ENCODE results near the gene COL4A5.
"Not testable (repeated sequence)": the region's sequence is repeated elsewhere in the genome, so short reads cannot be mapped to it uniquely, and the experiment has no call there.

COL4A5 gene

GRCh38 chrX:108456971-108457477, 17.4 kb downstream of the COL4A5 start:
- no peak for DNase-seq (ENCODE audit: low spot score)

DNA sequence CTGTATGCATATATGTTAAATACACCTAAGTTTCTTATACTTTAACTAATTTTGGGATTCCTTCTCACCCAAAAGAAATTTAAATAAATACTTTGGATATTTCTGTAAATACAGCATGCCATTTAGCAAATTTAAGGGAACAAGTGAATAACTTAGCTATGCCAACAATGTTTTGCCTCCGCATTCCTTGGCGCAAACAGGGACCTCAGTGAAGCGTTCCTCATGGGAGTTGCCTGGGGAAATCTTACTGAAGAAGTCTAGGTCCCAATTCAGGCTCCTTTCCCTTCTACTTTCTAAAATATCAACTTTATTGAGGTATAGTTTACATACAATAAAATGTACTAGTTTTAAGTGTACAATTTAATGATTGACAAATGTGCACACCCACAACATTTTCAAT, 25.0 kb downstream of the COL4A5 start:
- DNase-seq (ENCODE audit: low spot score), result no peak

GRCh38 chrX:108468486-108468885, 28.8 kb downstream of the COL4A5 start:
- peak; percentile 8 for DNase-seq (ENCODE audit: low spot score)

DNA sequence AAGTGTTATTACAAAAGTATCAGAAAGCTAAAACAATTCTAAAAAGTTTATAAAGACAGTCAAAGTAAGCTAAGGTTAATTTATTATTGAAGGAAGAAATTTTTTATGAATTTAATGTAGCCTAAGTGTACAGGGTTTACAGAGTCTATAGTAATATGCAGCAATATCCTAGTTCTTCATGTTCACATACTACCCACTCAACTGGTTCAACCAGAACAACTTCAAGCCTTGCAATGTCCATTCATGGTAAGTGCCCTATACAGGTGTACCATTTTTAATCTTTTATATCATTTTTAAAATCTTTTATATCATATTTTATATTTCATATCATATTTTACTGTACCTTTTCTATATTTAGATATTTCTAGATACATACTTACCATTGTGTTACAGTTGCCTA, 34.3 kb downstream of the COL4A5 start:
- DNase-seq (ENCODE audit: low spot score), result no peak

- not testable (repeated sequence) for DNase-seq (ENCODE audit: low spot score)
Measured at GRCh38 chrX:108481528-108481927, 41.9 kb downstream of the COL4A5 start.

DNA sequence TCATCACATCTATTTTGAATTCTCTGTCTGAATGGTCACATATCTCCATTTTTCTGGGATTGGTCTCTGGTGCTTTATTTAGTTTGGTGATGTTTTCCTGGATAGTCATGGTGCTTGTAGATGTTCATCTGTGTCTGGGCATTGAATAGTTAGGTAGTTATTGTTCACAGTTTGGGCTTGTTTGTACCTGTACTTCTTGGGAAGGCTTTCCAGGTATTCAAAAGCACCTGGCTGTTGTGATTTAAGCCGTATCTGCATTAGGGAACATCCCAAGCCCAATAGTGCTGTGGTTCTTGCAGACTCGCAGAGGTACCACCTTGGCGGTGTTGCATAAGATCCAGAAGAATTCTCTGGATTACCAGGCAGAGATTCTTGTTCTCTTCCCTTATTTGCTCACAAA, 44.6 kb downstream of the COL4A5 start:
- DNase-seq (ENCODE audit: low spot score), result no peak

DNA sequence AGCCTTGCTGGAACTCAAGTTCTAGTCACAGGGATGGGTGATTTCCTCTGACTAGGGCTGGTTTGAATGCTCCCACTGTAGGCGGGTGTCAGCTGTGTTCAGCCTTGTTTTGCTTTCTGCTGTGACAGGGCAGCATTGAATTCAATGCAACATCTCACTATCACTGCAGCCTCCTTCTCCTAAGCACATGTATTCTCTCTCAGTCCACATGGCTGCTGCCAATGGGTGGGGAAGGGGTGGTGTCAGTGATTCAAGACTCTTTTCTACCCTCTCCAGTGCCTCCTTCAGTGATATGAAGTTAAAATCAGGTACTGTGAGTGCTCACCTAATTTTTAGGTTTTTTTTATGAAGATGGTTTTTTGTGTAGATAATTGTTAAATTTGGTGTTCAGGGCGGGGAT, 46.3 kb downstream of the COL4A5 start:
- DNase-seq (ENCODE audit: low spot score), result no peak

GRCh38 chrX:108494406-108495090, 54.9 kb downstream of the COL4A5 start:
- DNase-seq (ENCODE audit: low spot score), result no peak

DNA sequence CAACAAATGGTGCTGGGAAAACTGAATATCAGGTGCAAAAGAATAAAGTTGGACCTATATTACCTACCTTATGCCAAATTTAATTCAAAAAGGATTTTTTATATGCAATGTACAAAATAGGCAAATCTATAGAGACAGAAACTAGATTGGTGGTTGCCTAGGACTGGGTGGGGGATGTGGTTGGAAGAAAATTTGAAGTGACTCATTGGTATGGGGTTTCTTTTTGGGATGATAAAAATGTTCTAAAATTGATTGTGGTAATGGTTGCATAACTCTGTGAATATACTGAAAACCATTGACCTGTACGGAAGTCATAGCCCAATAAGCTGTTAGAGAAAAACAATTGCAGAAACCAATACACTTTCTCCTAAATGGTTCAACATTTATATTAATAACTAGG, 72.1 kb downstream of the COL4A5 start:
- no peak for DNase-seq (ENCODE audit: low spot score)

GRCh38 chrX:108516184-108516583, 76.5 kb downstream of the COL4A5 start:
- no peak for DNase-seq (ENCODE audit: low spot score)

GRCh38 chrX:108527724-108528123, 88.1 kb downstream of the COL4A5 start:
- no peak for DNase-seq (ENCODE audit: low spot score)

- peak; percentile 9 for DNase-seq (ENCODE audit: low spot score)
Measured at GRCh38 chrX:108537005-108537404, 97.4 kb downstream of the COL4A5 start.

- no peak for DNase-seq (ENCODE audit: low spot score)
Measured at GRCh38 chrX:108541286-108541685, 101.6 kb downstream of the COL4A5 start.

- DNase-seq (ENCODE audit: low spot score), result no peak
Measured at GRCh38 chrX:108557580-108557979, 117.9 kb downstream of the COL4A5 start.

DNA sequence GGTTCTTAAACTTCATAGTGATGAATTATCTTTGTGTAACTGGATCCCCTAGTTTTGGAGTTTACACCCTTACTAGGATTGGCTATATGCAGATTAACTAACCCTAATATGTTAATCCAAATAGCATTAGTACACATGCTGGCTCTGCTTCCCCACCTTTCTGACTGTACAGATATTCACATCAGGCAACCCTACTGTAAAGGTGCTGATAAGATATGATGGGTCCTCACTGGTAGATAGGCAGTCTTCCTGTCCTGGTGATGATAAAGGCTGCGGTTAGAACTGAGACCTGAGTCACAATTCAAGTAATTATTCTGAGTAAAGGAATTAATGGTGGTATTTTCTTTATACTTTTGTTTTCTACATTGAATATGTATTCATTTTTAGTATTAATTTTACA, 118.6 kb downstream of the COL4A5 start:
- DNase-seq (ENCODE audit: low spot score), result no peak

DNA sequence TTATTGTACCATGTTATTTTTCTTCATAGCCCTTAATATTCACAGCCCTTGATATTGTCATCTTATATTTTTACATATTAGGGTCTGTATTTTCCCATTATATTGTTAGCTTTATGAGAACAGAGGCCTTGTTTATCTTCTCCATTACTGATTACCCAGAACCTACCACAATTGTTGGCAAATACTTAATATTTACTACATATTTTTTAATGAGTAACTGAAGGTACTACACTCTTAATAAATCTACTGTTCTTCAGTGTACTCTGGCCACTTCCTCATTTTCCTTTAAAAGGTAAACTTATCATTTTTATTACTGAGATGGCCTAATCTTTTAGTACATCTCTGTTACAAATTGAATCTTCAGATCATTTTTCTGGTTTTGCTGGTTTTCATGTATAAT, 133.5 kb downstream of the COL4A5 start:
- no peak for DNase-seq (ENCODE audit: low spot score)

- no peak for DNase-seq (ENCODE audit: low spot score)
Measured at GRCh38 chrX:108582151-108582550, 142.5 kb downstream of the COL4A5 start.

DNA sequence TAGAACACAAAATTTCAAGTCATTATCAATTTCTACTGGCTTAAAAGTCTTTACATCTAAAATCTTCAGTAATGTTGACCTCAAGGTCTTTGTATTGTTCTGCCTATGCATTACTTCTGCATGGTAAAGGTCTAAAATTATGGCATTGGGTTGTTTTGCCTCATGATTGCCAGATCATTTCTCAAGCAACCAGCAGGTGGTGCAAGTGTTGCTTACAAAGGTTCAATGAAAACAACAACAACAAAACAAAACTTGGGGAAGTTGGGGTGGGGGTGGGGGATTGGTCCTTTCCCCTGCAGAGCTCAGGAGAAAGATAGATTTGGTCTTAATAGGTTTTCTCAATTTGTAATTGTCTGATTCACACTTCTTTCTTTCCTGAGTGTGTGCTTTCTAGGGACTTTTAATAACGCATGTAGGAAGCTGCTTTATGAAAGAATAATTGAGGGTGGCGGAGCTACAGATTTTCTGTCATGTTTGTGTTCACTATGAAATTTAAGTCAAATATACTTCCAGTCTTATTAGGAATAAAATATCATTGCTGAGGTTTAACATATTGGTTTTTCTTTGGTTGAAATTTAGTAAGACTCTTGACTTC, 145.1 kb downstream of the COL4A5 start:
- no peak for DNase-seq (ENCODE audit: low spot score)

GRCh38 chrX:108590496-108590895, 150.9 kb downstream of the COL4A5 start:
- no peak for DNase-seq (ENCODE audit: low spot score)

DNA sequence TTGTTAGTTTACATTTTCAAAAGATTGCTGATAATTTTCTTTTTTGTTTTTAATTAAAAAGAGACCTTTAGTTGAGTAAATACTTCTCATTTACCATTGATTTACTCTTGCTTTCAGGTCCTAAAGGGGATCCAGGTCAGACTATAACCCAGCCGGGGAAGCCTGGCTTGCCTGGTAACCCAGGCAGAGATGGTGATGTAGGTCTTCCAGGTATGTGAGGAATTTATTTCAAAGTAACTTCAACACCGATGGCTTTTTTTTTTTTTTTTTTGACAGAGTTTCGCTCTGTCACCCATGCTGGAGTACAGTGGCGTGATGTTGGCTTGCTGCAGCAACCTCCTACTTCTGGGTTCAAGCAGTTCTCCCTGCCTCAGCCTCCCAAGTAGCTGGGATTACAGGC, 161.6 kb downstream of the COL4A5 start:
- DNase-seq (ENCODE audit: low spot score), result no peak

DNA sequence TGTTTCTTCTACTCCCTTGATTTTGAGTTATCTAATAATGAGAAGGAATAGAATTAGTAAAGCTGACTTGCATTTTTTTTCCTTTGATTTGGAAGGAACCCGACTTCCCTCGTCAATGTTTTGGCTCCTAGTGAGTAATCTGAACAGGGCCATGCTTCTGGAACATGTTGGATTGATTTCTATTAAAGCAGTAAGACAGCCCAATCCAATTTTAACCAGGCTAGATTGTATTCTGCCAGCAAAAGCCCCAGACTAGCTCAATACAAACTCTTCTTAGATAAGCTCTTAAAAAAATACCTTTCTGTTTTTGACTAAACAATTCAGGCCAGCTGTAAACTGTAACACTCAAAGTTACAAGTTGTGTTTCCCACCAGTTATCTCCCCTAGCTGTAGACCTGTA, 170.5 kb downstream of the COL4A5 start:
- DNase-seq (ENCODE audit: low spot score), result no peak

DNA sequence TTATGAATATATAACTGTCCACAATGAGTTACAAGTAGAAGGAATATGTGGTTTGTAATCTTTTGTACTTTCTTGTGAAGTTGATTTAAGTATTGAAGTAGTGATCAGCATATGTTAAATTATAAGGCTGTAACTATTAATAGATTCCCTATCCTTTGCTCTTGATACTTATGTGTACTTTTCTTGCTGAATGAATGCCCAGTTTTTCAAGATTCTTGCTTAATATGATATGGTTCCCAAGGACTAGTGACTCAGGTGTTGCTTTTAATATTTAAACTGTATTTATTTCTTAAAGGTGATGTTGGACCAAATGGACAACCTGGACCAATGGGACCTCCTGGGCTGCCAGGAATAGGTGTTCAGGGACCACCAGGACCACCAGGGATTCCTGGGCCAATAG, 175.0 kb downstream of the COL4A5 start:
- DNase-seq (ENCODE audit: low spot score), result no peak

DNA sequence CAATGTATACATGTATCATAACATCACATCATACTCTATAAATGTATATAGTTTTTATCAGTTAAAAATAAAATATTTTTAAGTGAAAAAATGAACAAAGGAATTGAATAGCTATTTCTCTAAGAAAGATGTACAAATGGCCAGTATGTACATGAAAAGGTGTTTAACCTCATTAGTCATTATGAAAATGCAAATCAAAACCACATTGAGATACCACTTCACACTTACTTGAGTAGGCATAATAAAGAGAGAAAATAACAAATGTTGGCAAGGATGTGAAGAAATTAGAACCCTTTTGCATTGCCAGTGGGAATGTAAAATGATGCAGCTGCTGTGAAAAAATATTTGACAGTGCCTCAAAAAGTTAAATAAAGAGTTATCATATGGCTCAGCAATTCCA, 201.2 kb downstream of the COL4A5 start:
- DNase-seq (ENCODE audit: low spot score), result no peak

Data from AG20443 (cell line).